SK-N-SH (cell line): ENCODE results near the gene LUC7L2. TPM values are rescaled to one million over a fixed set of nuclear protein-coding genes. Genes with fewer than 3 reads are reported as not detected.

ENCODE experiments used
- CTCF ChIA-PET: fragments of 300-600, 350-600 bp; formaldehyde crosslinking; extraction: SDS; loops from one replicate; lab custom pipeline; 2021; lab: Yijun Ruan, JAX
- POLR2A ChIA-PET: fragments of 350-600 bp; sonication (Branson Sonifier 250); formaldehyde crosslinking; extraction: SDS; loops from one replicate; lab custom pipeline; 2020; ENCODE audit warnings: antibody characterized with exemption, inconsistent platforms; lab: Yijun Ruan, JAX
- DNase-seq: peaks from one replicate; pipeline ENCODE4 v3.0.0; 2012
- H2AFZ ChIP-seq: fragments of 200-600 bp; sonication (generic); 2 replicates; pipeline ENCODE4 v1.8.1; 2016; ENCODE audit warnings: antibody characterized with exemption, mild to moderate bottlenecking, low read depth
- H3F3A ChIP-seq: fragments of 200-600 bp; sonication (generic); replicated peaks from 2 replicates; pipeline ENCODE3; 2016; ENCODE audit warnings: antibody characterized with exemption, mild to moderate bottlenecking; ENCODE audit not compliant: insufficient read depth
- H3K27ac ChIP-seq, 2 experiments: fragments of 200-500 bp in 1 of 2; fragments of 200-600 bp in 1 of 2; sonication (Bioruptor generic) in 1 of 2; sonication (generic), shearing (Covaris generic) in 1 of 2; 2 replicates each; pipeline versions ENCODE4 v1.5.1 to v1.6.1; 2014 to 2016; ENCODE audit warnings: low read depth in 2 of 2, inconsistent platforms in 1 of 2, low read length in 1 of 2, mild to moderate bottlenecking in 1 of 2, mixed read lengths in 1 of 2
- H3K27me3 ChIP-seq: fragments of 200-600 bp; sonication (generic), shearing (Covaris generic); 2 replicates; pipeline ENCODE4 v1.6.1; 2016; ENCODE audit warnings: mixed run types; ENCODE audit not compliant: insufficient read depth
- H3K36me3 ChIP-seq, 2 experiments: fragments of 200-500 bp in 1 of 2; fragments of 200-600 bp in 1 of 2; sonication (Bioruptor generic) in 1 of 2; sonication (generic) in 1 of 2; replicated peaks in 1 of 2; 2 replicates each; pipeline versions ENCODE3 to v1.5.1; 2014 to 2016; ENCODE audit warnings: low read length in 1 of 2, mild to moderate bottlenecking in 1 of 2; ENCODE audit not compliant: insufficient read depth in 2 of 2, control insufficient read depth in 1 of 2
- H3K4me1 ChIP-seq, 2 experiments: fragments of 200-500 bp in 1 of 2; fragments of 200-600 bp in 1 of 2; sonication (Bioruptor generic) in 1 of 2; sonication (generic), shearing (Covaris generic) in 1 of 2; 2 replicates each; pipeline versions ENCODE4 v1.5.1 to v1.6.1; 2014 to 2016; ENCODE audit warnings: low read depth in 1 of 2, low read length in 1 of 2, mixed run types in 1 of 2; ENCODE audit not compliant: insufficient read depth in 2 of 2, control insufficient read depth in 1 of 2
- H3K4me2 ChIP-seq: fragments of 200-600 bp; sonication (generic), shearing (Covaris generic); 2 replicates; pipeline ENCODE4 v1.6.1; 2017; ENCODE audit warnings: mixed run types
- H3K4me3 ChIP-seq, 2 experiments: fragments of 200-500 bp in 1 of 2; fragments of 200-600 bp in 1 of 2; sonication (Bioruptor generic) in 1 of 2; sonication (generic), shearing (Covaris generic) in 1 of 2; 2 replicates each; pipeline versions ENCODE4 v1.5.1 to v1.8.1; 2014 to 2016; ENCODE audit warnings: low read depth in 2 of 2, inconsistent platforms in 1 of 2, low read length in 1 of 2, mild to moderate bottlenecking in 1 of 2, mixed read lengths in 1 of 2, moderate library complexity in 1 of 2
- H3K79me2 ChIP-seq: fragments of 200-600 bp; sonication (generic); 2 replicates; pipeline ENCODE4 v1.8.1; 2017; ENCODE audit warnings: mild to moderate bottlenecking; ENCODE audit not compliant: insufficient read depth
- H3K9ac ChIP-seq: fragments of 200-600 bp; sonication (generic); 2 replicates; pipeline ENCODE4 v1.6.1; 2017; ENCODE audit warnings: mixed run types
- H3K9me2 ChIP-seq: fragments of 200-600 bp; sonication (generic); 2 replicates; pipeline ENCODE4 v1.6.1; 2017; ENCODE audit warnings: mixed run types
- H3K9me3 ChIP-seq: fragments of 200-600 bp; sonication (generic); 2 replicates; pipeline ENCODE4 v1.6.1; 2017; ENCODE audit warnings: mixed run types, mild to moderate bottlenecking, moderate library complexity
- H4K20me1 ChIP-seq: fragments of 200-600 bp; sonication (generic); 2 replicates; pipeline ENCODE4 v1.6.1; 2017; ENCODE audit warnings: mild to moderate bottlenecking, mixed run types; ENCODE audit not compliant: insufficient read depth
- CTCF ChIP-seq: fragments of 200-600 bp; sonication (generic); IDR thresholded peaks from 2 replicates; pipeline ENCODE4 v1.6.1; 2017; ENCODE audit warnings: antibody characterized with exemption, mild to moderate bottlenecking, moderate library complexity
- ELF1 ChIP-seq: IDR thresholded peaks from 2 replicates; pipeline ENCODE4 v1.4.0; 2012
- EP300 ChIP-seq, 2 experiments: IDR thresholded peaks; 2 replicates each; pipeline versions ENCODE4 v1.4.0 to v1.6.1; 2012; ENCODE audit warnings: borderline replicate concordance in 1 of 2, low read depth in 1 of 2, low read length in 1 of 2
- GABPA ChIP-seq: IDR thresholded peaks from 2 replicates; pipeline ENCODE4 v1.4.0; 2012; ENCODE audit warnings: low read depth, mild to moderate bottlenecking
- NRF1 ChIP-seq: IDR thresholded peaks from 2 replicates; pipeline ENCODE4 v1.6.1; 2012; ENCODE audit warnings: low read depth, mild to moderate bottlenecking, low read length
- PBX3 ChIP-seq: IDR thresholded peaks from 2 replicates; pipeline ENCODE4; 2012
- POLR2AphosphoS5 ChIP-seq: IDR thresholded peaks from 2 replicates; pipeline ENCODE4 v1.6.1; 2012; ENCODE audit warnings: low read depth, low read length
- REST ChIP-seq: IDR thresholded peaks from 2 replicates; pipeline ENCODE4 v1.6.1; 2012; ENCODE audit warnings: mild to moderate bottlenecking, low read depth, low read length, moderate library complexity
- RFX5 ChIP-seq: IDR thresholded peaks from 2 replicates; pipeline ENCODE4 v1.6.1; 2012; ENCODE audit warnings: mild to moderate bottlenecking, improper control_type of control experiment, low read length
- TCF12 ChIP-seq: IDR thresholded peaks from 2 replicates; pipeline ENCODE4 v1.4.0; 2012
- USF1 ChIP-seq: IDR thresholded peaks from 2 replicates; pipeline ENCODE4 v1.4.0; 2012; ENCODE audit warnings: low read depth, borderline replicate concordance
- WGBS: methylation state at CpG from one replicate; pipeline ENCODE4 v1.1.6; 2017; ENCODE audit warnings: low lambda C conversion rate; 5-methylcytosine and 5-hydroxymethylcytosine counted together
- polyA plus RNA-seq, 3 experiments: library from polyadenylated mRNA; depleted of rRNA; stranded (reverse); fragments of >200 nt; gene quantifications; 2 replicates each; pipeline ENCODE4 v1.2.3, GENCODE V29; 2012

Gene LUC7L2
- polyA plus RNA-seq, 1 of the 3 experiments (the other 2 are of a cell fraction) = 45.7 TPM

GRCh38 chr7:139441961-139442360 is 82.3 kb downstream of the LUC7L2 start:
- Histone ChIP-seq H3K27ac (no peak overlapping the region), H3K4me3 (no peak overlapping the region), H3K36me3 (no peaks in the 10 kb centered on the region), H3K9me2 (no peaks in the 10 kb centered on the region), H3K4me1 (no peaks in the 10 kb centered on the region), H3K79me2 (no peaks in the 10 kb centered on the region), H3K9ac (no peak overlapping the region), H4K20me1 (peaks cover 4% of the 10 kb centered on the region; the same call in 1 of the 2 replicates), H3F3A (peaks cover 11% of the 10 kb centered on the region), H3K9me3 (no peaks in the 10 kb centered on the region), H3K27me3 (no peaks in the 10 kb centered on the region), H3K4me2 (no peak overlapping the region), H2AFZ (no peak overlapping the region)
- ChIA-PET CTCF (interaction anchor here (1.1 kb wide), 1 partner anchor 11 kb away, joined by 3 read pairs; no protein-coding TSS in a partner anchor), POLR2A (no interaction called here)
- 85% methylated on average over 4 of the region's 4 CpGs for WGBS
- TF ChIP-seq PBX3 = no peak
- TF ChIP-seq EP300 (IDR thresholded peaks at IDR 0.05; ENCODE audit: borderline replicate concordance in 1 of 2, low read depth in 1 of 2, low read length in 1 of 2) = no peak
- TF ChIP-seq USF1 = no peak
- no peak for TF ChIP-seq REST
- no peak for TF ChIP-seq POLR2AphosphoS5
- no peak for TF ChIP-seq CTCF
- no peak for TF ChIP-seq ELF1
- no peak for TF ChIP-seq TCF12
- no peak for TF ChIP-seq RFX5
- no peak for TF ChIP-seq NRF1
- TF ChIP-seq GABPA = no peak
- no peak for DNase-seq
